ENCODE results near the gene PLS3. TPM values are rescaled to one million over a fixed set of nuclear protein-coding genes. Genes with fewer than 3 reads are reported as not detected.

Gene PLS3
- total RNA-seq, 4 donors from 2014 or later = 129 to 202 (median 171) TPM

DNA sequence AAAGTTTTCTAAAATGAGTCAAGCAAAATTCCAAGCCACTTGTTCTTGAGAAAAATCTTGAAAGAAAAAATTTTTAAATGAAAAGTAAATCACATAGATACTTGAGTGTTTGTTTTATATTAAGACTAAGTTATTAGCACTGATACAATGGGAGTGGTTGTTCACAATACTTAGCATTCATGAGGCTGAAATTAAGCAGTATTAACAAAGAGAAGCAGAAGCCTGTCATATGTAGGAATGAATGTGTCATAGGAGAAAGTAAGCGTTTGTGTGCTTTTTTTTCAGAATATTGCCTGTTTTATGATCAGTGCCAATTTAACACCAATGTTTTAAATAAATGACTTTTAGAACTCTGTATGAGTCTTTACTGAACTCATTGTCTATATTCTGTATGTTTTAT is 37.6 kb downstream of the PLS3 start:
- H3K4me3 ChIP-seq (ENCODE audit: low read depth, poor library complexity, severe bottlenecking) = no peak overlapping the region
- intact Hi-C loops (cut with DNase I; ENCODE audit: low total_unique reads) = no loop called here
- no peak for DNase-seq (ENCODE audit: low spot score in 2 of 2)
- TF ChIP-seq POLR2A (IDR thresholded peaks at IDR 0.05) = no peak
- TF ChIP-seq CTCF (IDR thresholded peaks at IDR 0.05) = no peak
- 35 to 61% methylated on average over 1 of the region's 1 CpG for WGBS, 2 donors

- TF ChIP-seq CTCF (IDR thresholded peaks at IDR 0.05) = no peak
- TF ChIP-seq POLR2A (IDR thresholded peaks at IDR 0.05) = no peak
- DNase-seq (ENCODE audit: low spot score in 2 of 2) = no peak
- H3K4me3 ChIP-seq (ENCODE audit: low read depth, poor library complexity, severe bottlenecking) = no peak overlapping the region
- intact Hi-C loops (cut with DNase I; ENCODE audit: low total_unique reads) = no loop called here
These were observed 41.3 kb downstream of the PLS3 start for GRCh38 chrX:115602308-115602707.

GRCh38 chrX:115602729-115603389 is 41.9 kb downstream of the PLS3 start:
- H3K4me3 ChIP-seq (ENCODE audit: low read depth, poor library complexity, severe bottlenecking) = no peak overlapping the region
- intact Hi-C loops (cut with DNase I; ENCODE audit: low total_unique reads) = no loop called here
- TF ChIP-seq POLR2A (IDR thresholded peaks at IDR 0.05) (no peak), CTCF (IDR thresholded peaks at IDR 0.05) (no peak)
- WGBS, 2 donors = 24 to 39% methylated on average over 4 of the region's 4 CpGs
- DNase-seq (ENCODE audit: low spot score in 2 of 2) = no peak

GRCh38 chrX:115603534-115604074 is 42.6 kb downstream of the PLS3 start:
- intact Hi-C loops (cut with DNase I; ENCODE audit: low total_unique reads) = no loop called here
- H3K4me3 ChIP-seq (ENCODE audit: low read depth, poor library complexity, severe bottlenecking) = no peak overlapping the region
- no peak for DNase-seq (ENCODE audit: low spot score in 2 of 2)
- TF ChIP-seq POLR2A (IDR thresholded peaks at IDR 0.05) = no peak
- no peak for TF ChIP-seq CTCF (IDR thresholded peaks at IDR 0.05)
- WGBS, 2 donors = 82 to 87% methylated on average over 2 of the region's 2 CpGs

DNA sequence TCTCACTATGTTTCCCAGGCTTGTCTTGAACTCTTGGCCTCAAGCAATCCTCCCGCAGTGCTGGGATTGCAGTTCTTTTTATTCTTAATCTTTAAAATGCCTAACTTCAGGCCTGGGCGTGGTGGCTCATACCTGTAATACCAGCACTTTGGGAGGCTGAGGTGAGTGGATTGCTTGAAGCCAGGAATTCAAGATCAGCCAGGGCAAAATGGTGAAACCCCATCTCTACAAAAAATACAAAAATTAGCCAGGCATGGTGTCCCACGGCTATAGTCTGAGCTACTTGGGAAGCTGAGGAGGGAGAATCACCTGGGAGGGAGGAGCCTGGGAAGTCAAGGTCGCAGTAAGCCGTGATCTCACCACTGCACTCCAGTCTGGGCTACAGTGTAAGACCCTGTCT is 45.9 kb downstream of the PLS3 start:
- no peak for TF ChIP-seq POLR2A (IDR thresholded peaks at IDR 0.05)
- TF ChIP-seq CTCF (IDR thresholded peaks at IDR 0.05) = no peak
- DNase-seq (ENCODE audit: low spot score in 2 of 2) = no peak
- intact Hi-C loops (cut with DNase I; ENCODE audit: low total_unique reads) = no loop called here
- WGBS, 2 donors = 63 to 81% methylated on average over 5 of the region's 5 CpGs
- no peak overlapping the region for H3K4me3 ChIP-seq (ENCODE audit: low read depth, poor library complexity, severe bottlenecking)

DNA sequence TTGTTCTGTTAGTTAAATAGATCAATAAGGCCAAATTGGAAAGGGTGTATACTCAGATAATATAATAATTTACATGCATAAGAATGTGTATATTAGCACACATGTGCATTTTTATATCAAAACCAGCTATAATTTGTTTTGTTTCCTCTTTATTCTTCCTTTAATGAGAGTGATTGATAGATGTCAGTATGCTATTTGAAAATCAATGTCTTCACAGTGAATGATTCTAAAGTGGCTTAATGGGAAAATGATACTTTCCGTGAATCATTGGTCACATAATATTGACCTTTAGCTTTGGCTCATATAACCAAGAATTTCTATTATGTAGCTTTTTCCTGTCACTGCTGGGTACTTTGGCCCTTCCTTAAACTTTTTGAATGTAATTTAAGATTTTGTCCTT is 48.6 kb downstream of the PLS3 start:
- 64 to 78% methylated on average over 1 of the region's 1 CpG for WGBS, 2 donors
- no peak overlapping the region for H3K4me3 ChIP-seq (ENCODE audit: low read depth, poor library complexity, severe bottlenecking)
- TF ChIP-seq CTCF (IDR thresholded peaks at IDR 0.05) (no peak), POLR2A (IDR thresholded peaks at IDR 0.05) (no peak)
- DNase-seq (ENCODE audit: low spot score in 2 of 2) = no peak
- intact Hi-C loops (cut with DNase I; ENCODE audit: low total_unique reads) = no loop called here

All from lower leg skin (tissue), 4 donors.